Calu3 (cell line): ENCODE measurements around the gene HNRNPDL. TPM values are rescaled to one million over a fixed set of nuclear protein-coding genes. Genes with fewer than 3 reads are reported as not detected.
A peak's percentile ranks its signal among the peaks of the same experiment; 100 is the strongest.
"Not testable (repeated sequence)": the region's sequence is repeated elsewhere in the genome, so short reads cannot be mapped to it uniquely, and the experiment has no call there.

Experiments
- BruUV-seq: library from RNA; stranded (reverse); fragments of 400-500 nt; replicated peaks from 2 replicates; lab custom pipeline; 2021; lab: Mats Ljungman, UMichigan
- CTCF ChIA-PET: fragments of 300-600 bp; sonication (Branson Sonifier 250); formaldehyde crosslinking; loops from one replicate; lab custom pipeline; 2022; ENCODE audit warnings: antibody characterized with exemption; lab: Charles Lee
- DNase-seq: peaks from one replicate; pipeline ENCODE4 v3.0.0; 2022
- H3K27ac Mint-ChIP-seq: one replicate; pipeline ENCODE4 v1.8.0; 2022; ENCODE audit warnings: mixed read lengths; ENCODE audit not compliant: unreplicated experiment
- H3K27me3 Mint-ChIP-seq: one replicate; pipeline ENCODE4 v1.8.0; 2022; ENCODE audit warnings: mixed read lengths; ENCODE audit not compliant: unreplicated experiment
- H3K36me3 Mint-ChIP-seq: one replicate; pipeline ENCODE4 v1.8.0; 2022; ENCODE audit warnings: mild to moderate bottlenecking, moderate library complexity, mixed read lengths; ENCODE audit not compliant: insufficient read depth, unreplicated experiment
- H3K4me1 Mint-ChIP-seq: one replicate; pipeline ENCODE4 v1.8.0; 2022; ENCODE audit warnings: mild to moderate bottlenecking, low read depth, mixed read lengths; ENCODE audit not compliant: unreplicated experiment
- H3K4me3 Mint-ChIP-seq: one replicate; pipeline ENCODE4 v1.8.0; 2022; ENCODE audit warnings: mild to moderate bottlenecking, low read depth, moderate library complexity, mixed read lengths; ENCODE audit not compliant: unreplicated experiment
- H3K9me3 Mint-ChIP-seq: one replicate; pipeline ENCODE4 v1.8.0; 2022; ENCODE audit warnings: low read depth, mixed read lengths; ENCODE audit not compliant: unreplicated experiment
- CTCF ChIP-seq: fragments of 200-600 bp; IDR thresholded peaks from one replicate; pipeline ENCODE4 v1.8.0; 2022; ENCODE audit warnings: antibody characterized with exemption; ENCODE audit not compliant: unreplicated experiment
- intact Hi-C: fragments of 100-400 bp; cut with micrococcal nuclease; formaldehyde crosslinking; loops from one replicate; pipeline ENCODE4 v1.10.0; 2022; ENCODE audit not compliant: unreplicated experiment
- total RNA-seq: library from RNA; stranded (reverse); gene quantifications from 2 replicates; pipeline ENCODE4 v1.2.3, GENCODE V29; 2022

The HNRNPDL gene
- total RNA-seq, 1 experiment from 2014 or later = 198 TPM

GRCh38 chr4:82422616-82423015 lies 7.6 kb downstream of the HNRNPDL start:
- Mint-ChIP-seq H3K4me1 (peaks cover 26% of the 10 kb centered on the region), H3K4me3 (no peak overlapping the region), H3K9me3 (no peaks in the 10 kb centered on the region), H3K27me3 (no peaks in the 10 kb centered on the region), H3K27ac (peak overlapping the region; percentile 91), H3K36me3 (peaks cover 56% of the 10 kb centered on the region)
- BruUV-seq = no TSS peak
- intact Hi-C loops = no loop called here
- CTCF ChIA-PET = no interaction called here
- no peak for DNase-seq
- no peak for TF ChIP-seq CTCF

DNA sequence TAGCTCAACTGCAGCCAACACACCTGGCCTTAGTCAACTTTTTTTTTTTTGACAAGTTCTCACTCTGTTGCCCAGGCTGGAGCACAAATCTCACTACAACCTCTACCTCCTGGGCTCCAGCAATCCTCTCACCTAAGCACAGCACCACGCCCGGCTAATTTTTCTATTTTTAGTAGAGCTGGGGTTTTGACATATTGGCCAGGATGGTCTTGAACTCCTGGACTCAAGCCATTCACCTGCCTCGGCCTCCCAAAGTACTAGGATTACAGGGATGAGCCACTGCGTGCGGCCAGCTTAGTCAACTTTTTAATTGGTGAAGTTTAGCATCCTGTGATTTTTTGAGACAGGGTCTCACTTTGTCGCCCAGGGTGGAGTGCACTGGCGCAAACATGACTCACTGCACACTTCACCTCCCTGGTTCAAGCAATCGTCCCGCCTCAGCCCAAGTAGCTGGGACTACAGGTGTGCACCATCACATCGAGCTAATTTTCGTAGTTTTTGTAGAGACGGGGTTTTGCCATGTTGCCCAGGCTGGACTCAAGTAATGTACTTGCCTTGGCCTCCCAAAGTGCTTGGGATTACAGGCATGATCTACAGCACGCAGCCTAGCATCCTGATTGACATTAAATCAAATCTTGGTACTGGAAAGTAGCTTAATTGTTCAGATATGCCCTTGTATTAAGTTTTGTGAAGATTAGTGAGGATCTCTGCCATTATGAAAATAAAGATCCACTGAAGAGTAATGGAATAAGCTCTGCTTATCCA lies 8.3 kb downstream of the HNRNPDL start:
- CTCF ChIA-PET = interaction anchor here (1.6 kb wide), 1 partner anchor 51 kb away, joined by 3 read pairs; no protein-coding TSS in a partner anchor
- TF ChIP-seq CTCF = no peak
- H3K27ac Mint-ChIP-seq = peak overlapping the region; percentile 27

DNA sequence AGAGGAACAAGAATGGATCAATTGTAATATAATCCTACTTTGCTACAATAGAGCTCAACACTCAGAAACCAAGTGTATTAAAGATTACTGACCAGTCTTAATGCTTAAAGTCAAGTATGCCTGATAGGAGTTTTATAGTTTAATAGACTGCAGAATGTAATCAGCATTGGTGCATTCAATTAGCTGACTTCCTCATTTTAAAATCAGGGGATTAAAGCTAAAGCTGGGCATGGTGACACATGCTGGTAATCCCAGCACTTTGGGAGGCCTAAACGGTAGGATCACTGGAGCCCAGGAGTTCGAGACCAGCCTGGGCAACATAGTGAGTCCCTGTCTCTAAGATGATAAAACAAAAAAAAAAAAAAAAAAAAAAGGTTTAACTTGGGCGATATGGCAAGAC lies 10.8 kb downstream of the HNRNPDL start:
- DNase-seq = no peak
- H3K4me3 Mint-ChIP-seq = no peak overlapping the region
- intact Hi-C loops = no loop called here
- peaks cover 26% of the 10 kb centered on the region for H3K36me3 Mint-ChIP-seq
- H3K27ac Mint-ChIP-seq = no peak overlapping the region
- no peak for TF ChIP-seq CTCF
- H3K4me1 Mint-ChIP-seq = peaks cover 10% of the 10 kb centered on the region
- H3K27me3 Mint-ChIP-seq = no peaks in the 10 kb centered on the region
- H3K9me3 Mint-ChIP-seq = no peaks in the 10 kb centered on the region
- CTCF ChIA-PET = interaction anchor here (0.5 to 0.6 kb wide), 2 partner anchors 10 to 52 kb away, joined by 3 to 4 read pairs; no protein-coding TSS in a partner anchor
- BruUV-seq = no TSS peak

More for the DNA sequence above, 8.3 kb downstream of the HNRNPDL start:
- intact Hi-C loops = no loop called here
- BruUV-seq = no TSS peak
- Mint-ChIP-seq H3K36me3 (peaks cover 50% of the 10 kb centered on the region), H3K27me3 (no peaks in the 10 kb centered on the region), H3K9me3 (no peaks in the 10 kb centered on the region), H3K4me3 (no peak overlapping the region), H3K4me1 (peaks cover 20% of the 10 kb centered on the region)
- DNase-seq = no peak

DNA sequence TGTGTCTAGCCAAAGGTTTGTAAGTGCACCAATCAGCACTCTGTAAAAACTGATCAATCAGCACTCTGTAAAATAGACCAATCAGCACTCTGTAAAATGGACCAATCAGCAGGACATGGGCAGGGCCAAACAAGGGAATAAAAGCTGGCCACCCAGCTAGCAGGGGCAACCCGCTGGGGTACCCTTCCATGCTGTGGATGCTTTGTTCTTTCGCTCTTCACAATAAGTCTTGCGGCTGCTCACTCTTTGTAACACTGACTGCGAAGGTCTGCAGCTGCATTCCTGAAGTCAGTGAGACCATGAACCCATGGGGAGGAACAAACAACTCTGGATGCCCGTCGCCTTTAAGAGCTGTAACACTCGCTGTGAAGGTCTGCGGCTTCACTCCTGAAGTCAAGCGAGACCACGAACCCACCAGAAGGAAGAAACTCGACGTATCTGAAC lies 14.3 kb downstream of the HNRNPDL start:
- no peak overlapping the region for H3K4me3 Mint-ChIP-seq
- H3K27me3 Mint-ChIP-seq = no peaks in the 10 kb centered on the region
- no peak overlapping the region for H3K27ac Mint-ChIP-seq
- DNase-seq = no peak
- H3K9me3 Mint-ChIP-seq = no peaks in the 10 kb centered on the region
- TF ChIP-seq CTCF = no peak
- CTCF ChIA-PET = no interaction called here
- no TSS peak for BruUV-seq
- H3K36me3 Mint-ChIP-seq = no peaks in the 10 kb centered on the region
- intact Hi-C loops = no loop called here
- H3K4me1 Mint-ChIP-seq = no peaks in the 10 kb centered on the region

DNA sequence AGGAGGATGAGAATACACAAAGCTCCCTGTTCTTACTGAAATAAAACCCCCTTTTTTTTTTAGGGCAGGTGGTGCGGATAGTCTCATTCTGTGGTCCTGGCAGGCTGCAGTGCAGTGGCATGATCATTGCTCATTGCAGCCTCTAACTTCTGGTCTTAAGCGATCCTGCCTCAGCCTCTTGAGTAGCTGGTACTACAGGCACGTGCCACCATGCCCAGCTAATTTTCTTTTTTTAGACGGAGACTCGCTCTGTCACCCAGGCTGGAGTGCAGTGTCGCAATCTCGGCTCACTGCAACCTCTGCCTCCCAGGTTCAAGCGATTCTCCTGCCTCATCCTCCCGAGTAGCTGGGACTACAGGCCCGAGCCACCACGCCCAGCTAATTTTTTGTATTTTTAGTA lies 15.2 kb downstream of the HNRNPDL start:
- H3K36me3 Mint-ChIP-seq, DNase-seq, H3K9me3 Mint-ChIP-seq, H3K4me1 Mint-ChIP-seq, CTCF ChIA-PET, H3K27me3 Mint-ChIP-seq, H3K27ac Mint-ChIP-seq, intact Hi-C loops, H3K4me3 Mint-ChIP-seq, BruUV-seq: not testable (repeated sequence)
